B cell (primary cell): ENCODE measurements around the gene RGS11. TPM values are rescaled to one million over a fixed set of nuclear protein-coding genes. Genes with fewer than 3 reads are reported as not detected.

Experiments
- ATAC-seq: fragments of 200-7000 bp; cut with Tn5 transposase; one replicate; pipeline ENCODE4 v1.10.0; 2021; ENCODE audit warnings: low read depth, mild to moderate bottlenecking, moderate number of reproducible peaks, moderate library complexity
- CTCF ChIA-PET: fragments of 350-600 bp; sonication (Branson Sonifier 250); formaldehyde crosslinking; loops from one replicate; lab custom pipeline; 2021; ENCODE audit warnings: antibody characterized with exemption, inconsistent platforms; lab: Charles Lee
- POLR2A ChIA-PET: fragments of 350-600 bp; sonication (Branson Sonifier 250); formaldehyde crosslinking; loops from one replicate; lab custom pipeline; 2021; ENCODE audit warnings: antibody characterized with exemption; lab: Charles Lee
- DNase-seq: peaks from one replicate; pipeline ENCODE4 v3.0.0; 2013
- H2AFZ ChIP-seq: 2 replicates; pipeline ENCODE4 v1.6.1; 2012; ENCODE audit warnings: mild to moderate bottlenecking, low read depth, low read length; ENCODE audit not compliant: insufficient read depth, poor library complexity, severe bottlenecking
- H3K27ac ChIP-seq, 2 donors: 1 replicate in 1 of 2; 2 replicates in 1 of 2; pipeline ENCODE4 v1.5.1; 2012 to 2013; ENCODE audit warnings: low read length in 2 of 2, mild to moderate bottlenecking in 2 of 2, moderate library complexity in 1 of 2
- H3K27me3 ChIP-seq, 4 experiments: fragments of 200-600 bp in 1 of 4; sonication (generic) in 1 of 4; replicated peaks in 1 of 4; 1 replicate in 2 of 4; 2 replicates in 2 of 4; pipeline versions ENCODE4 v1.6.1 to v1.7.0; 2013 to 2016; ENCODE audit warnings: low read length in 3 of 4, mild to moderate bottlenecking in 2 of 4, mixed read lengths in 1 of 4, moderate library complexity in 1 of 4; ENCODE audit not compliant: insufficient read depth in 4 of 4, control insufficient read depth in 3 of 4; ENCODE audit errors: control extremely low read depth in 1 of 4
- H3K36me3 ChIP-seq, 2 experiments: replicated peaks in 1 of 2; 1 replicate in 1 of 2; 2 replicates in 1 of 2; pipeline versions ENCODE4 v1.6.1 to v1.7.1; 2013; ENCODE audit warnings: low read length in 1 of 2; ENCODE audit not compliant: insufficient read depth in 2 of 2, control insufficient read depth in 1 of 2; ENCODE audit errors: control extremely low read depth in 1 of 2, extremely low read depth in 1 of 2
- H3K4me1 ChIP-seq, 2 donors: fragments of 200-600 bp in 1 of 2; sonication (generic) in 1 of 2; 1 replicate in 1 of 2; 2 replicates in 1 of 2; pipeline versions ENCODE4 v1.5.1 to v1.6.1; 2013 to 2017; ENCODE audit warnings: low read length in 2 of 2; ENCODE audit not compliant: control insufficient read depth in 2 of 2, insufficient read depth in 2 of 2
- H3K4me2 ChIP-seq: replicated peaks from 2 replicates; pipeline ENCODE3; 2012; ENCODE audit warnings: mild to moderate bottlenecking, low read depth, low read length; ENCODE audit not compliant: poor library complexity, severe bottlenecking
- H3K4me3 ChIP-seq, 5 experiments: fragments of 200-600 bp in 1 of 5; sonication (generic) in 1 of 5; 1 replicate in 3 of 5; 2 replicates in 2 of 5; pipeline versions ENCODE4 v1.5.1 to v1.7.0; 2011 to 2016; ENCODE audit warnings: low read length in 4 of 5, mild to moderate bottlenecking in 4 of 5, low read depth in 2 of 5, control low read depth in 1 of 5, moderate library complexity in 1 of 5; ENCODE audit not compliant: insufficient read depth in 1 of 5; ENCODE audit errors: control extremely low read depth in 1 of 5, extremely low read depth in 1 of 5
- H3K79me2 ChIP-seq: fragments of 200-600 bp; sonication (generic); one replicate; pipeline ENCODE4 v1.6.0; 2016; ENCODE audit warnings: low read length; ENCODE audit not compliant: control insufficient read depth, insufficient read depth
- H3K9ac ChIP-seq: fragments of 200-600 bp; sonication (generic); 2 replicates; pipeline ENCODE4 v1.6.1; 2017; ENCODE audit warnings: mild to moderate bottlenecking, low read length, moderate library complexity
- H3K9me3 ChIP-seq, 3 donors: one replicate each; pipeline versions ENCODE4 v1.6.1 to v1.7.1; 2013; ENCODE audit warnings: low read length in 2 of 3; ENCODE audit not compliant: control insufficient read depth in 2 of 3, insufficient read depth in 1 of 3; ENCODE audit errors: control extremely low read depth in 1 of 3
- H4K20me1 ChIP-seq: 2 replicates; pipeline ENCODE4 v1.6.0; 2012; ENCODE audit warnings: mild to moderate bottlenecking, low read length; ENCODE audit not compliant: insufficient read depth, control insufficient read depth, poor library complexity, severe bottlenecking
- H3K27ac Mint-ChIP-seq: one replicate; pipeline ENCODE4 v1.8.0; 2021; ENCODE audit warnings: mixed read lengths
- H3K27me3 Mint-ChIP-seq: one replicate; pipeline ENCODE4 v1.8.0; 2021; ENCODE audit warnings: mixed read lengths
- H3K4me1 Mint-ChIP-seq: one replicate; pipeline ENCODE4 v1.8.0; 2021; ENCODE audit warnings: mixed read lengths
- H3K4me3 Mint-ChIP-seq: one replicate; pipeline ENCODE4 v1.8.0; 2021; ENCODE audit warnings: mixed read lengths
- H3K9me3 Mint-ChIP-seq: one replicate; pipeline ENCODE4 v1.8.0; 2022; ENCODE audit warnings: mixed read lengths; ENCODE audit not compliant: insufficient read depth
- EZH2 ChIP-seq: IDR thresholded peaks from 2 replicates; pipeline ENCODE4 v1.6.1; 2012; ENCODE audit warnings: borderline replicate concordance, low read depth, mild to moderate bottlenecking, moderate library complexity, low read length; ENCODE audit not compliant: insufficient read depth, poor library complexity, severe bottlenecking
- WGBS: methylation state at CpG from one replicate; pipeline ENCODE4 v1.1.5; 2013; ENCODE audit warnings: missing lambda C conversion rate; ENCODE audit not compliant: insufficient coverage; 5-methylcytosine and 5-hydroxymethylcytosine counted together
- intact Hi-C: fragments of 100-400 bp; cut with micrococcal nuclease; formaldehyde crosslinking; loops from one replicate; pipeline ENCODE4 v1.10.0; 2022
- polyA plus RNA-seq: library from polyadenylated mRNA; depleted of rRNA; stranded (reverse); fragments of >200 nt; gene quantifications from 2 replicates; pipeline ENCODE4 v1.2.3, GENCODE V29; 2012
- total RNA-seq, 2 donors: library from RNA; stranded (reverse); fragments of 120-200 nt in 1 of 2; gene quantifications; 1 replicate in 1 of 2; 2 replicates in 1 of 2; pipeline versions ENCODE4 v1.2.3 to v1.2.4, GENCODE V29; 2013 to 2022
- TF ChIP-seq, protein P1 (sequence below): fragments of 200-600 bp; IDR thresholded peaks from one replicate; pipeline ENCODE4 v1.8.0; 2022; ENCODE audit warnings: antibody characterized with exemption, mild to moderate bottlenecking

RGS11 gene
- total and polyA plus RNA-seq, 2 donors (not counting 1 experiment from before 2014, with no cell fraction given): 0.39 TPM; not detected in 1

DNA sequence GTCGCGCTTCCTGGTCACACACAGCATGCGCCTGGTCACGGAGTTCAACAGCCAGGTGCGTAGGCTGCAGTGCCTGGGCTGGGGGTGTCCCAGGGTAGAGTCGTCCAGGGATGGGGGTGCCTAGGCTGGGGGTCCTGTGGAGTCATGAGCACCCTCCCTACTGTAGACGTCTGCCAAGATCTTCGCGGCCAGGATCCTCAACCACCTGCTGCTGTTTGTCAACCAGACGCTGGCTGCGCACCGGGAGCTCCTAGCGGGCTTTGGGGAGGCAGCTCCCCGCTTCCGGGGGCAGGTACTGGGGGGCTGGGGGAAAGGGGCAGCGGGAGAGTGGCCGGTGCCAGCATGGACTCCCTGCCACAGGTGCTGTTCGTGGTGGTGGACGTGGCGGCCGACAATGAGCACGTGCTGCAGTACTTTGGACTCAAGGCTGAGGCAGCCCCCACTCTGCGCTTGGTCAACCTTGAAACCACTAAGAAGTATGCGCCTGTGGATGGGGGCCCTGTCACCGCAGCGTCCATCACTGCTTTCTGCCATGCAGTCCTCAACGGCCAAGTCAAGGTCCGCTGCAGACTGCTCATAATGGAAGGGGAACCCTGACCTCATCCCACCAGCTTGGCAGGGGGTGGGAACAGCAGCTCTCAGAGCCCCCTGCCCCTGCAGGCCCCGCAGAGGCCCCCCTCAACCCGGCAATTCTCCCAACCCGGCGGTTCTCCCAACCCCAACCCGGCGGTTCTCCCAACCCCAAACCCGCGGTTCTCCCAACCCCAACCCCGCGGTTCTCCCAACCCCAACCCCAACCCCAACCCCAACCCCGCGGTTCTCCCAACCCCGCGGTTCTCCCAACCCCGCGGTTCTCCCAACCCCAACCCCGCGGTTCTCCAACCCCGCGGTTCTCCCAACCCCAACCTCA lies 9.7 kb upstream of the RGS11 start:
- intact Hi-C loops: no loop called here
- no peak overlapping the region for H3K9ac ChIP-seq
- ATAC-seq (no peak), DNase-seq (no peak)
- Mint-ChIP-seq H3K4me3 (no peak overlapping the region), H3K9me3 (no peaks in the 10 kb centered on the region), H3K27me3 (no peaks in the 10 kb centered on the region), H3K27ac (no peak overlapping the region), H3K4me1 (no peaks in the 10 kb centered on the region)
- CTCF ChIA-PET: no interaction called here
- no peak overlapping the region for H3K4me2 ChIP-seq
- no peak overlapping the region for H3K27ac ChIP-seq
- peaks cover 3% of the 10 kb centered on the region for H4K20me1 ChIP-seq
- peaks cover 0 to 14% (median 3%) of the 10 kb centered on the region in 4 experiments for H3K27me3 ChIP-seq
- peaks cover 0 to 6% (median 0%) of the 10 kb centered on the region in 3 donors for H3K9me3 ChIP-seq
- no peaks in the 10 kb centered on the region for H3K79me2 ChIP-seq
- H3K36me3 ChIP-seq: peaks cover 0 to 23% of the 10 kb centered on the region in 2 experiments
- H2AFZ ChIP-seq: no peak overlapping the region
- TF ChIP-seq EZH2: no peak
- TF ChIP-seq, protein P1, sequence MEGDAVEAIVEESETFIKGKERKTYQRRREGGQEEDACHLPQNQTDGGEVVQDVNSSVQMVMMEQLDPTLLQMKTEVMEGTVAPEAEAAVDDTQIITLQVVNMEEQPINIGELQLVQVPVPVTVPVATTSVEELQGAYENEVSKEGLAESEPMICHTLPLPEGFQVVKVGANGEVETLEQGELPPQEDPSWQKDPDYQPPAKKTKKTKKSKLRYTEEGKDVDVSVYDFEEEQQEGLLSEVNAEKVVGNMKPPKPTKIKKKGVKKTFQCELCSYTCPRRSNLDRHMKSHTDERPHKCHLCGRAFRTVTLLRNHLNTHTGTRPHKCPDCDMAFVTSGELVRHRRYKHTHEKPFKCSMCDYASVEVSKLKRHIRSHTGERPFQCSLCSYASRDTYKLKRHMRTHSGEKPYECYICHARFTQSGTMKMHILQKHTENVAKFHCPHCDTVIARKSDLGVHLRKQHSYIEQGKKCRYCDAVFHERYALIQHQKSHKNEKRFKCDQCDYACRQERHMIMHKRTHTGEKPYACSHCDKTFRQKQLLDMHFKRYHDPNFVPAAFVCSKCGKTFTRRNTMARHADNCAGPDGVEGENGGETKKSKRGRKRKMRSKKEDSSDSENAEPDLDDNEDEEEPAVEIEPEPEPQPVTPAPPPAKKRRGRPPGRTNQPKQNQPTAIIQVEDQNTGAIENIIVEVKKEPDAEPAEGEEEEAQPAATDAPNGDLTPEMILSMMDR: no peak
- peaks cover 0 to 7% of the 10 kb centered on the region in 2 donors for H3K4me1 ChIP-seq
- H3K4me3 ChIP-seq: no peak overlapping the region
- 72% methylated on average over 30 of the region's 48 CpGs for WGBS
- POLR2A ChIA-PET: no interaction called here
